ENCODE results near the gene RBM28.

DNA sequence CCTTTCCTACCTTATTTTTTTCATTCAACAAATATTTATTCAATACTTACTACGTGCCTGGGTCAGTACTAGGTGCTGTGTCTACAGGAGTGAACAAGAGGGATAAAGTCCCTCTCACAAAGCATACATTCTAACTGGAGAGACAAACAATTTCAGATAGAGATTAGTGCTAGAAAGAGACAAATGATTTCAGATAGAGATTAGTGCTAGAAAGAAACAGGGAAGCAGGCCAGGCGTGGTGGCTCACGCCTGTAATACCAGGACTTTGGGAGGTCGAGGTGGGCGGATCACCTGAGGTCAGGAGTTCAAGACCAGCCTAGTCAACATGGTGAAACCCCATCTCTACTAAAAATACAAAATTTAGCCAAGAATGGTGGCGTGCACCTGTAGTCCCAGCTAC, 34.6 kb downstream of the RBM28 start:
- TF ChIP-seq POLR2A (IDR thresholded peaks at IDR 0.05) (no peak), CTCF (IDR thresholded peaks at IDR 0.05) (no peak)
